ENCODE data around the gene BCAN.

DNA sequence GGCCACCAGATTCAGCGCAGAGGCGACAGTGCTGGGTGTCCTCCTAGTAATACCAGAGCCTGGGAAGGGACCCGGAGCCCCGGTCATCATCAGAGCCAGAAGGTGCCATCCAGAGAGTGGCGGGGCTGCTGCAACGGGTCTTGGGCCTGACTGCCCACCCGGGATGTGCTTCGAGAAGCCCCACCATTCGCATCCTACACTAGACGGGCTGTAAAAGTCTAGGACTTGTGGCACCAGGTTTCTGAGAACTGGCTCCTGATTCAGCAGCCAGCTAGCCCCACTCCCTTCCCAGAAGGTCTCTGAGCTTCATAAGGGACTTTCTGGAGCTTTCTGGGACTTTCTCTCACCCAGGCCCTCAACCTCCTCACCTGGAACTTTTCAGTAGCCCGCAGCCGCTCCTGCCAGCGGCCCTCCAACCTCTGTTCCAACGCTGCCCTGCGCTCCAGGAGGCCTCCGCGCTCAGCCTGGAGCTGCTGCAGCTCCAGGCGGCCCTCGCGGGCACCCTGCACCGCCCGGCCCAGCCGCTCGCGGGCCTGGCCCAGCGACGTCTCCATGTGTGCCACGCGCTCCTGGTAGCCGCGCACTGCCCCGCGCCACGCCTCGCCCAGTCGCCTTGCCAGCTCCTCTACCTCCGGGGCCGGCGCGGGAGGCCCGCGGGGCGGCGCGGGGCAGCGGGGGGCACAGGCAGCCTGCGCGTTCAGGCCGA is 34.4 kb downstream of the BCAN start:
- TF ChIP-seq, protein P1, sequence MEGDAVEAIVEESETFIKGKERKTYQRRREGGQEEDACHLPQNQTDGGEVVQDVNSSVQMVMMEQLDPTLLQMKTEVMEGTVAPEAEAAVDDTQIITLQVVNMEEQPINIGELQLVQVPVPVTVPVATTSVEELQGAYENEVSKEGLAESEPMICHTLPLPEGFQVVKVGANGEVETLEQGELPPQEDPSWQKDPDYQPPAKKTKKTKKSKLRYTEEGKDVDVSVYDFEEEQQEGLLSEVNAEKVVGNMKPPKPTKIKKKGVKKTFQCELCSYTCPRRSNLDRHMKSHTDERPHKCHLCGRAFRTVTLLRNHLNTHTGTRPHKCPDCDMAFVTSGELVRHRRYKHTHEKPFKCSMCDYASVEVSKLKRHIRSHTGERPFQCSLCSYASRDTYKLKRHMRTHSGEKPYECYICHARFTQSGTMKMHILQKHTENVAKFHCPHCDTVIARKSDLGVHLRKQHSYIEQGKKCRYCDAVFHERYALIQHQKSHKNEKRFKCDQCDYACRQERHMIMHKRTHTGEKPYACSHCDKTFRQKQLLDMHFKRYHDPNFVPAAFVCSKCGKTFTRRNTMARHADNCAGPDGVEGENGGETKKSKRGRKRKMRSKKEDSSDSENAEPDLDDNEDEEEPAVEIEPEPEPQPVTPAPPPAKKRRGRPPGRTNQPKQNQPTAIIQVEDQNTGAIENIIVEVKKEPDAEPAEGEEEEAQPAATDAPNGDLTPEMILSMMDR (conservative IDR thresholded peaks at IDR 0.05; ENCODE audit: low read depth in 2 of 2) = no peak
- TF ChIP-seq POLR2AphosphoS5 (IDR thresholded peaks at IDR 0.05; ENCODE audit: low read depth) (no peak), EZH2 (IDR thresholded peaks at IDR 0.05; ENCODE audit: low read depth, unreplicated experiment) (no peak)

Data from GM23338 (cell line).